ENCODE data around the gene CEP128. TPM values are rescaled to one million over a fixed set of nuclear protein-coding genes. Genes with fewer than 3 reads are reported as not detected.

CEP128 gene
- total RNA-seq, 1 experiment from 2014 or later = 29.3 TPM

DNA sequence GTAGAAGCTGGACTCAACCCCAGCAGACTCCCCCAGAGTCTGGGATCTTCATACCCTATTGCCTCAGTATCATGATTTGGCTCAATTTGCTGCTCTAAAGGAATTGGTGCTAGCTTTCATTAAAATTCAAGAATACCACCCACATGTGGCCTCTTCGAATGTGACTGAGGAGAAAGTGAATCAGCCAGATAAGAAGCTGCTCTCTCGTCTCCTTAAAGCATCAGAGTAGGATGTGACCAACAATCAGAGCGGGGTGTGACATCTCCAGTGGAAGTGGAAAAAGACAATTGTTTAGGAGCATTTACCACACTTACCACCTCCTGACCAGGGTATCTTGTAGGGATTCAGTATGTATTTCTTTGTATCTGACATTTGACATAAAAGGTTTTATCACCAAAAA is 452.0 kb downstream of the CEP128 start:
- Histone ChIP-seq H3K4me3 (no peak overlapping the region), H4K20me1 (ENCODE audit: insufficient read depth) (no peaks in the 10 kb centered on the region), H3K4me2 (no peak overlapping the region), H3K27me3 (ENCODE audit: insufficient read depth, low read depth) (no peaks in the 10 kb centered on the region), H3K4me1 (replicated peaks; ENCODE audit: insufficient read depth) (no peaks in the 10 kb centered on the region), H3K9me3 (ENCODE audit: insufficient read depth, low read depth) (no peaks in the 10 kb centered on the region), H3F3A (ENCODE audit: insufficient read depth, low read depth) (no peaks in the 10 kb centered on the region), H3K36me3 (ENCODE audit: low read depth) (no peaks in the 10 kb centered on the region), H3K9me2 (ENCODE audit: insufficient read depth) (no peaks in the 10 kb centered on the region), H3K79me2 (ENCODE audit: low read depth) (no peaks in the 10 kb centered on the region), H3K27ac (no peak overlapping the region), H2AFZ (no peak overlapping the region)
- intact Hi-C loops (cut with micrococcal nuclease; ENCODE audit: unreplicated experiment) = no loop called here
- no peak for DNase-seq
- no TSS peak for BruUV-seq (replicated peaks)
- CTCF ChIA-PET = no interaction called here
- TF ChIP-seq EZH2 (IDR thresholded peaks at IDR 0.05; ENCODE audit: low read depth) = no peak
- TF ChIP-seq, protein P1, sequence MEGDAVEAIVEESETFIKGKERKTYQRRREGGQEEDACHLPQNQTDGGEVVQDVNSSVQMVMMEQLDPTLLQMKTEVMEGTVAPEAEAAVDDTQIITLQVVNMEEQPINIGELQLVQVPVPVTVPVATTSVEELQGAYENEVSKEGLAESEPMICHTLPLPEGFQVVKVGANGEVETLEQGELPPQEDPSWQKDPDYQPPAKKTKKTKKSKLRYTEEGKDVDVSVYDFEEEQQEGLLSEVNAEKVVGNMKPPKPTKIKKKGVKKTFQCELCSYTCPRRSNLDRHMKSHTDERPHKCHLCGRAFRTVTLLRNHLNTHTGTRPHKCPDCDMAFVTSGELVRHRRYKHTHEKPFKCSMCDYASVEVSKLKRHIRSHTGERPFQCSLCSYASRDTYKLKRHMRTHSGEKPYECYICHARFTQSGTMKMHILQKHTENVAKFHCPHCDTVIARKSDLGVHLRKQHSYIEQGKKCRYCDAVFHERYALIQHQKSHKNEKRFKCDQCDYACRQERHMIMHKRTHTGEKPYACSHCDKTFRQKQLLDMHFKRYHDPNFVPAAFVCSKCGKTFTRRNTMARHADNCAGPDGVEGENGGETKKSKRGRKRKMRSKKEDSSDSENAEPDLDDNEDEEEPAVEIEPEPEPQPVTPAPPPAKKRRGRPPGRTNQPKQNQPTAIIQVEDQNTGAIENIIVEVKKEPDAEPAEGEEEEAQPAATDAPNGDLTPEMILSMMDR (conservative IDR thresholded peaks at IDR 0.05) = no peak
- POLR2A ChIA-PET (ENCODE audit: unreplicated experiment) = no interaction called here

DNA sequence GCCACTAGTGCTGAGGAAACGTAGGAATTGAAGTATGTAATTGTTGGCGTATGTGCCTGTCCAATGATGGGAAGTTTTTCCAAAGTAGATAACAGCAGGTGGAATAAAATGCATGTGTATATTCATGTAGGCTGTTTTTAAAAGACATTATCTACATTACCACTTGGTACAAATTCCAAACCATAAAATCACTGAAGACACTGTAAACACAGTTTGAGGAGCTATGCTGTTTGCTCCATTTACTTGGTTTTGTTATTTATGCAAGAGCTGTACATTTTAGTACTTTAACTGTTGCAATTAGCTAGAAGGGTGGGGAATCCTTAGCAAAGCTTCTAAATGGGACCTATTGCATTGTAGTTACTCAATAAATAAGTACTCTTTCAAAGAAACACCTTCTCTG is 455.8 kb downstream of the CEP128 start:
- no TSS peak for BruUV-seq (replicated peaks)
- H2AFZ ChIP-seq = no peak overlapping the region
- no peaks in the 10 kb centered on the region for H4K20me1 ChIP-seq (ENCODE audit: insufficient read depth)
- H3K27ac ChIP-seq = no peak overlapping the region
- no peaks in the 10 kb centered on the region for H3K36me3 ChIP-seq (ENCODE audit: low read depth)
- no peak for DNase-seq
- no peak overlapping the region for H3K4me2 ChIP-seq
- no peaks in the 10 kb centered on the region for H3K79me2 ChIP-seq (ENCODE audit: low read depth)
- no peaks in the 10 kb centered on the region for H3K27me3 ChIP-seq (ENCODE audit: insufficient read depth, low read depth)
- ChIA-PET CTCF (no interaction called here), POLR2A (ENCODE audit: unreplicated experiment) (no interaction called here)
- H3F3A ChIP-seq (ENCODE audit: insufficient read depth, low read depth) = no peaks in the 10 kb centered on the region
- H3K4me1 ChIP-seq (replicated peaks; ENCODE audit: insufficient read depth) = no peaks in the 10 kb centered on the region
- H3K4me3 ChIP-seq = no peak overlapping the region
- intact Hi-C loops (cut with micrococcal nuclease; ENCODE audit: unreplicated experiment) = no loop called here
- no peaks in the 10 kb centered on the region for H3K9me3 ChIP-seq (ENCODE audit: insufficient read depth, low read depth)
- no peak for TF ChIP-seq EZH2 (IDR thresholded peaks at IDR 0.05; ENCODE audit: low read depth)
- TF ChIP-seq, protein P1 (conservative IDR thresholded peaks at IDR 0.05) = no peak
- H3K9me2 ChIP-seq (ENCODE audit: insufficient read depth) = no peaks in the 10 kb centered on the region

DNA sequence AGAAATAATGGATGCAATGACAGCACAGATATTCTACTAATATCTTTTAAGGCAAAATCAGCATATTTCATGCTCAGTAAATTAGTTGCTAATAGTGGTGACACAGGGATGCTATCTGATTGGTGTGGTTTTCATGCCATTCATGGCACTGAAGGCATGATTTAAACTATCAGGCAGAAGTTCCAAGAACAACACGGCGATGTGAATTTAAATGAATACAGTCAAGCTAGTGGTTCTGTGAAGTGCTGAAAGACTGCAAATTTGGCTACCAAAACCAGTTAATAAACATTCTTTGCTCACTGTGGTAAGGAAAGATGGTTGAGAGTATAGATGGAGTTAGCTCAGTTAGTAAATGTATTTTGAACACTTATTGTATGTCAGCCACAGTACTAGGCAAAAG is 458.2 kb downstream of the CEP128 start:
- no peak overlapping the region for H3K27ac ChIP-seq
- H3K36me3 ChIP-seq (ENCODE audit: low read depth) = no peaks in the 10 kb centered on the region
- H3K27me3 ChIP-seq (ENCODE audit: insufficient read depth, low read depth) = no peaks in the 10 kb centered on the region
- ChIA-PET POLR2A (ENCODE audit: unreplicated experiment) (no interaction called here), CTCF (no interaction called here)
- no TSS peak for BruUV-seq (replicated peaks)
- H2AFZ ChIP-seq = no peak overlapping the region
- no peaks in the 10 kb centered on the region for H3K79me2 ChIP-seq (ENCODE audit: low read depth)
- H3K4me1 ChIP-seq (replicated peaks; ENCODE audit: insufficient read depth) = no peaks in the 10 kb centered on the region
- TF ChIP-seq EZH2 (IDR thresholded peaks at IDR 0.05; ENCODE audit: low read depth) = no peak
- TF ChIP-seq, protein P1 (conservative IDR thresholded peaks at IDR 0.05) = no peak
- DNase-seq = no peak
- H3K9me2 ChIP-seq (ENCODE audit: insufficient read depth) = no peaks in the 10 kb centered on the region; the same call in 1 of the 2 replicates
- no peak overlapping the region for H3K4me2 ChIP-seq
- no peak overlapping the region for H3K4me3 ChIP-seq
- no peaks in the 10 kb centered on the region for H4K20me1 ChIP-seq (ENCODE audit: insufficient read depth)
- H3K9me3 ChIP-seq (ENCODE audit: insufficient read depth, low read depth) = no peaks in the 10 kb centered on the region
- intact Hi-C loops (cut with micrococcal nuclease; ENCODE audit: unreplicated experiment) = no loop called here
- no peaks in the 10 kb centered on the region for H3F3A ChIP-seq (ENCODE audit: insufficient read depth, low read depth)

Measured in PC-9 (cell line).